Dermis blood vessel endothelial cell (primary cell): Measurements from ENCODE around the gene RANBP3L. TPM values are rescaled to one million over a fixed set of nuclear protein-coding genes. Genes with fewer than 3 reads are reported as not detected.
A peak's percentile ranks its signal among the peaks of the same experiment; 100 is the strongest.
"Not testable (repeated sequence)": the region's sequence is repeated elsewhere in the genome, so short reads cannot be mapped to it uniquely, and the experiment has no call there.

ENCODE experiments used
- DNase-seq: peaks from one replicate; pipeline ENCODE4 v3.0.0; 2010
- total RNA-seq: library from RNA; depleted of rRNA; stranded (reverse); fragments of >200 nt; gene quantifications from 2 replicates; pipeline ENCODE4 v1.2.3, GENCODE V29; 2014

RANBP3L gene
- total RNA-seq, 1 donor from 2014 or later = not detected

- DNase-seq = peak; percentile 49
Measured at GRCh38 chr5:36202521-36202961, 99.2 kb downstream of the RANBP3L start.

- DNase-seq = peak; percentile 56
Measured at GRCh38 chr5:36200513-36200912, 101.2 kb downstream of the RANBP3L start.

GRCh38 chr5:36199620-36200019 is 102.1 kb downstream of the RANBP3L start:
- DNase-seq = no peak

GRCh38 chr5:36198783-36199182 is 102.9 kb downstream of the RANBP3L start:
- DNase-seq = not testable (repeated sequence)

Other genes starting within 250 kb of the RANBP3L start
- not detected in 2 replicates for gene UGT3A2, start 235.0 kb downstream of the RANBP3L start, total RNA-seq
- 8.8 and 13.1 TPM in 2 replicates for gene LMBRD2, start 150.0 kb downstream of the RANBP3L start, total RNA-seq
- 32.3 and 51.9 TPM in 2 replicates for gene SKP2, start 149.8 kb downstream of the RANBP3L start, total RNA-seq
- gene NADK2, start 60.0 kb downstream of the RANBP3L start, total RNA-seq = 16.3 and 22.5 TPM in 2 replicates